ENCODE results near the gene CALHM4.

The CALHM4 gene

DNA sequence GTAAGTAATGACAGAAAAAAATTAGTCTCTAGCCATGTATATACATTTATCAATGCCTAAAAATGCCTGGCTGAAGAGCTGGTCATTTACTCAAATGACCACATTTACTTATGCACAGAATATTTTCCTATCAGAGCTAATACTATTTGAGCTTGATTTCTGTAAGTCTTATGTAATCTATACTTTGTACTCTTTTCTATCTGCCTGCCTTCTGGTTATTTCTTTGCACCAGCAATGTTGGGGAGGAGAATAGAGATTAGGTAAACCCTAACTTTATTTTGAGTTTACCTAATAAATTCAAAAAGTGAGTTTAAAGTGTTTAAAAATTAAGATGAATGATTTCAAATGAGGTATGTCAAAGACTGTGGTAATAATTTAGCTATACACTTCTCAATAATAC is 38.4 kb upstream of the CALHM4 start:
- Histone ChIP-seq H3K4me3 (no peak overlapping the region), H3K9ac (ENCODE audit: insufficient read length) (no peak overlapping the region), H3K36me3 (ENCODE audit: insufficient read depth, low read length) (no peaks in the 10 kb centered on the region), H3K9me3 (ENCODE audit: low read depth, low read length) (no peaks in the 10 kb centered on the region), H3K27ac (no peak overlapping the region)
- no peak for TF ChIP-seq FOXP2 (optimal IDR thresholded peaks at IDR 0.05; ENCODE audit: control extremely low read depth, extremely low read length, insufficient read depth)
- no peak for TF ChIP-seq EZH2 (IDR thresholded peaks at IDR 0.05)
- TF ChIP-seq POLR2AphosphoS5 (IDR thresholded peaks at IDR 0.05; ENCODE audit: borderline replicate concordance, low read depth, low read length) = no peak
- no peak for DNase-seq (ENCODE audit: low read depth, low spot score)

GRCh38 chr6:116518621-116519368 is 34.8 kb upstream of the CALHM4 start:
- no peak overlapping the region for H3K4me3 ChIP-seq
- TF ChIP-seq FOXP2 (optimal IDR thresholded peaks at IDR 0.05; ENCODE audit: control extremely low read depth, extremely low read length, insufficient read depth) (no peak), EZH2 (IDR thresholded peaks at IDR 0.05) (no peak), POLR2AphosphoS5 (IDR thresholded peaks at IDR 0.05; ENCODE audit: borderline replicate concordance, low read depth, low read length) (no peak)
- H3K27ac ChIP-seq = no peak overlapping the region
- H3K9ac ChIP-seq (ENCODE audit: insufficient read length) = no peak overlapping the region
- no peak for DNase-seq (ENCODE audit: low read depth, low spot score)
- H3K36me3 ChIP-seq (ENCODE audit: insufficient read depth, low read length) = no peaks in the 10 kb centered on the region
- H3K9me3 ChIP-seq (ENCODE audit: low read depth, low read length) = no peaks in the 10 kb centered on the region

- no peak for DNase-seq (ENCODE audit: low read depth, low spot score)
- TF ChIP-seq EZH2 (IDR thresholded peaks at IDR 0.05) = no peak
- no peak for TF ChIP-seq POLR2AphosphoS5 (IDR thresholded peaks at IDR 0.05; ENCODE audit: borderline replicate concordance, low read depth, low read length)
- TF ChIP-seq FOXP2 (optimal IDR thresholded peaks at IDR 0.05; ENCODE audit: control extremely low read depth, extremely low read length, insufficient read depth) = no peak
These were observed 30.7 kb upstream of the CALHM4 start for GRCh38 chr6:116522896-116523295.

GRCh38 chr6:116524236-116524635 is 29.3 kb upstream of the CALHM4 start:
- TF ChIP-seq POLR2AphosphoS5 (IDR thresholded peaks at IDR 0.05; ENCODE audit: borderline replicate concordance, low read depth, low read length) = no peak
- TF ChIP-seq EZH2 (IDR thresholded peaks at IDR 0.05) = no peak
- TF ChIP-seq FOXP2 (optimal IDR thresholded peaks at IDR 0.05; ENCODE audit: control extremely low read depth, extremely low read length, insufficient read depth) = no peak
- no peak overlapping the region for H3K9ac ChIP-seq (ENCODE audit: insufficient read length)
- no peak for DNase-seq (ENCODE audit: low read depth, low spot score)

More at GRCh38 chr6:116522896-116523295, 30.7 kb upstream of the CALHM4 start:
- no peaks in the 10 kb centered on the region for H3K9me3 ChIP-seq (ENCODE audit: low read depth, low read length)
- H3K9ac ChIP-seq (ENCODE audit: insufficient read length) = no peak overlapping the region
- no peak overlapping the region for H3K4me3 ChIP-seq
- H3K36me3 ChIP-seq (ENCODE audit: insufficient read depth, low read length) = no peaks in the 10 kb centered on the region
- no peak overlapping the region for H3K27ac ChIP-seq

DNA sequence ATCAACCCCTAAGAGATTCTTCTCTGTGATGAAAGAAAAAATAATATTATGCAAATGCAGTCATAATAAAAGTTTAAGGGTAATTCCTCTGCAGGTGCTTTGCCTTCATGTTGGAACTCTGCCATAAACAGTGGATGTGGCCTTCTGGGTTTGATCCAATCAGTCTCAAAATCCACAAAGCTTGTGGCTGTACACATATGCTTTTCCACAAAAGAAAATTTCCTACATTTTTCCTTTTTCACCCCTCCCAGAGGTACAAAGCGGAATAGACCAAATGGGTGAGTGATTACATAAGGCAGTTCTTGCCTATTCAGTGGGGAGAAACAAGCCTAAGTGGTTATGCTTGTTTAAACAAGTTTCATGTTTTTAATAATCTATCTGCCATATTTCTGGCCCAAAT is 25.4 kb upstream of the CALHM4 start:
- no peak for TF ChIP-seq POLR2AphosphoS5 (IDR thresholded peaks at IDR 0.05; ENCODE audit: borderline replicate concordance, low read depth, low read length)
- TF ChIP-seq EZH2 (IDR thresholded peaks at IDR 0.05) = no peak
- no peak for TF ChIP-seq FOXP2 (optimal IDR thresholded peaks at IDR 0.05; ENCODE audit: control extremely low read depth, extremely low read length, insufficient read depth)
- no peak for DNase-seq (ENCODE audit: low read depth, low spot score)

More at GRCh38 chr6:116524236-116524635, 29.3 kb upstream of the CALHM4 start:
- no peak overlapping the region for H3K4me3 ChIP-seq
- H3K9me3 ChIP-seq (ENCODE audit: low read depth, low read length) = no peaks in the 10 kb centered on the region
- no peaks in the 10 kb centered on the region for H3K36me3 ChIP-seq (ENCODE audit: insufficient read depth, low read length)
- H3K27ac ChIP-seq = no peak overlapping the region

GRCh38 chr6:116528780-116529179 is 24.8 kb upstream of the CALHM4 start:
- Histone ChIP-seq H3K27ac (no peak overlapping the region), H3K9ac (ENCODE audit: insufficient read length) (no peak overlapping the region), H3K9me3 (ENCODE audit: low read depth, low read length) (no peaks in the 10 kb centered on the region), H3K36me3 (ENCODE audit: insufficient read depth, low read length) (no peaks in the 10 kb centered on the region), H3K4me3 (no peak overlapping the region)
- TF ChIP-seq POLR2AphosphoS5 (IDR thresholded peaks at IDR 0.05; ENCODE audit: borderline replicate concordance, low read depth, low read length) = no peak
- no peak for TF ChIP-seq FOXP2 (optimal IDR thresholded peaks at IDR 0.05; ENCODE audit: control extremely low read depth, extremely low read length, insufficient read depth)
- no peak for TF ChIP-seq EZH2 (IDR thresholded peaks at IDR 0.05)
- no peak for DNase-seq (ENCODE audit: low read depth, low spot score)

More for the DNA sequence above, 25.4 kb upstream of the CALHM4 start:
- Histone ChIP-seq H3K27ac (no peak overlapping the region), H3K36me3 (ENCODE audit: insufficient read depth, low read length) (no peaks in the 10 kb centered on the region), H3K4me3 (no peak overlapping the region), H3K9ac (ENCODE audit: insufficient read length) (no peak overlapping the region), H3K9me3 (ENCODE audit: low read depth, low read length) (no peaks in the 10 kb centered on the region)

DNA sequence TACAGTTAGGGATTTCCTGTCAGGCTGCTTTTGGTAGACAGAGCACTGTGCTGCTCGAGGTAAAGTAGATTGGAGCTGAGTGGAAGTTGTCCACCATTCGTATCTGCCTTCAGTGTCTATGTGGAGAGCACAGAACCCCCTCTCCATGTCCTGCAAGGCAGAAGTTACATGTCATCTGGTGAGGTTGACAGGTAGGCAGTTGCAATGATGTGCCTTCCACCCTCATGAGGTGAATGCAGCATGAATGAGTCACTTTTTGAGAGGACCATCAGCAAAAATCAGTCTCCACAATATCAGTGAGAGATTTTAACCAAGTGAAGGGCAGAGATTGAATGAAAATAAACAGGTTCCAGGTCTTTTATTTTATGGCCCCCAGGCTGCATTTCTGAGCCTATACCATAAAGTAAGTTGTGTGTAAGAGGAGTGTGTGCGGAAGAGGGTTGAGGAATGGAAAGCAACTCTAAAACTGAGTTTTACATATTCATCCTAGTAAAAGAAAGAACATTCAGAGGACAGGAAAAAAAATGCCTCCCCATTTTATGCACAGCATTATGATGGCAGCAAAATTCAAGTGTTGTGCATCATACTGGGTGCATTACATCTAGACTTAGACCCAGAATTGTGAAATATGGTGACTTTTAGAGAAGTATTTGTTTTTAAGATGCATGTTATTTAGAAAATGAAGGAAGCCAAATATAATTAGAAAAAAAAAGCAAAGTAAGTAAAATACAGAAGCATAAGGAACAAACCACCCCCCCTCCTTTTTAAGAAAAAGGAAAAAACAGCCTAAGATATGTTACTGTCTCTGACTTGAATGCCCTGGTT is 23.9 kb upstream of the CALHM4 start:
- Histone ChIP-seq H3K4me3 (no peak overlapping the region), H3K27ac (no peak overlapping the region), H3K36me3 (ENCODE audit: insufficient read depth, low read length) (no peaks in the 10 kb centered on the region), H3K9me3 (ENCODE audit: low read depth, low read length) (no peaks in the 10 kb centered on the region), H3K9ac (ENCODE audit: insufficient read length) (no peak overlapping the region)
- TF ChIP-seq FOXP2 (optimal IDR thresholded peaks at IDR 0.05; ENCODE audit: control extremely low read depth, extremely low read length, insufficient read depth) (no peak), POLR2AphosphoS5 (IDR thresholded peaks at IDR 0.05; ENCODE audit: borderline replicate concordance, low read depth, low read length) (no peak), EZH2 (IDR thresholded peaks at IDR 0.05) (no peak)
- DNase-seq (ENCODE audit: low read depth, low spot score) = no peak

DNA sequence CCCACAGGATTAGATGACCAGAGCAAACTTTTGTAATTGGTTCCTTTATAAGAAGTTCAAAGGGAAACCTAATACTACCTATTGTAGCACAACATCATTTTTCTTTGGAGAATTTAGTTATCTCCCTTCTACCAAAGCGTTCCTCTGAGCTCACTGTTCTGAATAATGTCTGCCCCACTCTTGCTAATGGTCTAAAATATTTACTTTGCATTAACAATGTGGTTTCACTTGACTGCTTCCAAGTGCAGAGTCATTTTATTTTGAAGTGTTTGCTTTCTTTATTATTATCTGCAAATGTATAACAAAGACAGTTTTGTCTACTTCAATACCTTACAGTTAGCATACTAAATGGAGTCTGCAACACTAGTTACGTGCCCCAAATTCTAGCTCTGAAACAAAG is 23.1 kb upstream of the CALHM4 start:
- no peak overlapping the region for H3K9ac ChIP-seq (ENCODE audit: insufficient read length)
- H3K9me3 ChIP-seq (ENCODE audit: low read depth, low read length) = no peaks in the 10 kb centered on the region
- no peak for DNase-seq (ENCODE audit: low read depth, low spot score)
- no peaks in the 10 kb centered on the region for H3K36me3 ChIP-seq (ENCODE audit: insufficient read depth, low read length)
- H3K4me3 ChIP-seq = no peak overlapping the region
- TF ChIP-seq FOXP2 (optimal IDR thresholded peaks at IDR 0.05; ENCODE audit: control extremely low read depth, extremely low read length, insufficient read depth) (no peak), POLR2AphosphoS5 (IDR thresholded peaks at IDR 0.05; ENCODE audit: borderline replicate concordance, low read depth, low read length) (no peak), EZH2 (IDR thresholded peaks at IDR 0.05) (no peak)
- H3K27ac ChIP-seq = no peak overlapping the region
